Natural killer cell (primary cell): ENCODE results near the gene VPS45. TPM values are rescaled to one million over a fixed set of nuclear protein-coding genes. Genes with fewer than 3 reads are reported as not detected.
"Not testable (repeated sequence)": the region's sequence is repeated elsewhere in the genome, so short reads cannot be mapped to it uniquely, and the experiment has no call there.

Experiments
- ATAC-seq, 3 donors: fragments of 150-1000 bp in 2 of 3; fragments of 200-7000 bp in 1 of 3; cut with Tn5 transposase; 1 replicate in 1 of 3; 2 replicates in 2 of 3; pipeline ENCODE4 v1.10.0; 2021; ENCODE audit warnings: mild to moderate bottlenecking in 2 of 3, moderate library complexity in 2 of 3
- DNase-seq, 2 donors: peaks; one replicate each; pipeline versions ENCODE4 v3.0.0 to v3.0.0-alpha.2; 2013 to 2021; ENCODE audit warnings: mixed read lengths in 1 of 2
- H3K27ac ChIP-seq: one replicate; pipeline ENCODE4 v1.5.1; 2013; ENCODE audit warnings: mild to moderate bottlenecking, low read length
- H3K27me3 ChIP-seq: one replicate; pipeline ENCODE4 v1.6.1; 2013; ENCODE audit warnings: low read length; ENCODE audit not compliant: control insufficient read depth, insufficient read depth
- H3K36me3 ChIP-seq: one replicate; pipeline ENCODE4 v1.6.1; 2013; ENCODE audit warnings: low read length; ENCODE audit not compliant: control insufficient read depth, insufficient read depth
- H3K4me1 ChIP-seq: one replicate; pipeline ENCODE4 v1.6.1; 2013; ENCODE audit warnings: low read length; ENCODE audit not compliant: control insufficient read depth, insufficient read depth
- H3K4me3 ChIP-seq: one replicate; pipeline ENCODE4 v1.5.1; 2013; ENCODE audit warnings: low read length
- H3K9me3 ChIP-seq: one replicate; pipeline ENCODE4 v1.6.1; 2013; ENCODE audit warnings: low read length; ENCODE audit not compliant: control insufficient read depth, insufficient read depth
- H3K27ac Mint-ChIP-seq, 2 donors: one replicate each; pipeline ENCODE4 v1.8.0; 2022; ENCODE audit warnings: mild to moderate bottlenecking in 2 of 2, mixed read lengths in 2 of 2, moderate library complexity in 1 of 2
- H3K27me3 Mint-ChIP-seq, 2 donors: one replicate each; pipeline ENCODE4 v1.8.0; 2022; ENCODE audit warnings: low read depth in 2 of 2, mixed read lengths in 2 of 2
- H3K36me3 Mint-ChIP-seq: one replicate; pipeline ENCODE4 v1.8.0; 2022; ENCODE audit warnings: mixed read lengths
- H3K4me1 Mint-ChIP-seq, 2 donors: one replicate each; pipeline ENCODE4 v1.8.0; 2022; ENCODE audit warnings: mixed read lengths in 2 of 2
- H3K4me3 Mint-ChIP-seq: one replicate; pipeline ENCODE4 v1.8.0; 2022; ENCODE audit warnings: mild to moderate bottlenecking, moderate library complexity, mixed read lengths
- H3K9me3 Mint-ChIP-seq, 2 donors: one replicate each; pipeline ENCODE4 v1.8.0; 2022; ENCODE audit warnings: mixed read lengths in 2 of 2
- WGBS: methylation state at CpG from one replicate; pipeline ENCODE4 v1.1.7; 2013; ENCODE audit warnings: missing lambda C conversion rate; ENCODE audit not compliant: insufficient coverage; 5-methylcytosine and 5-hydroxymethylcytosine counted together
- intact Hi-C: fragments of 100-400 bp; cut with micrococcal nuclease; formaldehyde crosslinking; loops from one replicate; pipeline ENCODE4 v1.14.2; 2022
- total RNA-seq, 4 donors: library from RNA; stranded (reverse); fragments of 120-200 nt in 1 of 4; gene quantifications; one replicate each; pipeline versions ENCODE4 v1.2.3 to v1.2.4, GENCODE V29; 2013 to 2022
- TF ChIP-seq, protein P1 (sequence below): fragments of 200-600 bp; IDR thresholded peaks from one replicate; pipeline ENCODE4 v1.8.0; 2022; ENCODE audit warnings: antibody characterized with exemption

Gene VPS45
- total RNA-seq, 3 donors from 2014 or later (not counting 1 experiment from before 2014, with no cell fraction given), result 28.8 to 41.1 (median 33.0) TPM

DNA sequence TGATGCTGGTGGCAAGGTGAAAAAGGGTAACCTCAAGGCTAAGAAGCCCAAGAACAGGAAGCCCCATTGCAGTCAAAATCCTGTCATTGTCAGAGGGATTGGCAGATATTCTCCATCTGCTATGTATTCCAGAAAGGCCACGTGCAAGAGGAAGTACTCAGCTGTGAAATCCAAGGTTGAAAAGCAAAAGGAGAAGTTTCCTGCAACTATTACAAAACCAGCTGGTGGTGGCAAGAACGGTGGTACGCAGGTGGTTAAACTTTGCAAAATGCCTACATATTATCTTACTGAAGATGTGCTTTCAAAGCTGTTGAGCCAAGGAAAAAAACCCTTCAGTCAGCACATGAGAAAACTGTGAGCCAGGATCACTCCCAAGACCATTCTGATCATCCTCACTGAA lies 13.7 kb upstream of the VPS45 start:
- Mint-ChIP-seq H3K27me3 (peaks cover 5 to 14% of the 10 kb centered on the region in 2 donors), H3K4me1 (no peaks in the 10 kb centered on the region), H3K36me3 (no peaks in the 10 kb centered on the region), H3K9me3 (no peaks in the 10 kb centered on the region), H3K4me3 (no peak overlapping the region), H3K27ac (no peak overlapping the region)
- ATAC-seq, result no peak
- Histone ChIP-seq H3K4me1 (no peaks in the 10 kb centered on the region), H3K4me3 (no peak overlapping the region), H3K27me3 (no peaks in the 10 kb centered on the region), H3K36me3 (no peaks in the 10 kb centered on the region), H3K9me3 (no peaks in the 10 kb centered on the region), H3K27ac (no peak overlapping the region)
- DNase-seq, result no peak
- intact Hi-C loops, result no loop called here
- TF ChIP-seq, protein P1, sequence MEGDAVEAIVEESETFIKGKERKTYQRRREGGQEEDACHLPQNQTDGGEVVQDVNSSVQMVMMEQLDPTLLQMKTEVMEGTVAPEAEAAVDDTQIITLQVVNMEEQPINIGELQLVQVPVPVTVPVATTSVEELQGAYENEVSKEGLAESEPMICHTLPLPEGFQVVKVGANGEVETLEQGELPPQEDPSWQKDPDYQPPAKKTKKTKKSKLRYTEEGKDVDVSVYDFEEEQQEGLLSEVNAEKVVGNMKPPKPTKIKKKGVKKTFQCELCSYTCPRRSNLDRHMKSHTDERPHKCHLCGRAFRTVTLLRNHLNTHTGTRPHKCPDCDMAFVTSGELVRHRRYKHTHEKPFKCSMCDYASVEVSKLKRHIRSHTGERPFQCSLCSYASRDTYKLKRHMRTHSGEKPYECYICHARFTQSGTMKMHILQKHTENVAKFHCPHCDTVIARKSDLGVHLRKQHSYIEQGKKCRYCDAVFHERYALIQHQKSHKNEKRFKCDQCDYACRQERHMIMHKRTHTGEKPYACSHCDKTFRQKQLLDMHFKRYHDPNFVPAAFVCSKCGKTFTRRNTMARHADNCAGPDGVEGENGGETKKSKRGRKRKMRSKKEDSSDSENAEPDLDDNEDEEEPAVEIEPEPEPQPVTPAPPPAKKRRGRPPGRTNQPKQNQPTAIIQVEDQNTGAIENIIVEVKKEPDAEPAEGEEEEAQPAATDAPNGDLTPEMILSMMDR, result no peak
- 24% methylated on average over 3 of the region's 3 CpGs for WGBS

DNA sequence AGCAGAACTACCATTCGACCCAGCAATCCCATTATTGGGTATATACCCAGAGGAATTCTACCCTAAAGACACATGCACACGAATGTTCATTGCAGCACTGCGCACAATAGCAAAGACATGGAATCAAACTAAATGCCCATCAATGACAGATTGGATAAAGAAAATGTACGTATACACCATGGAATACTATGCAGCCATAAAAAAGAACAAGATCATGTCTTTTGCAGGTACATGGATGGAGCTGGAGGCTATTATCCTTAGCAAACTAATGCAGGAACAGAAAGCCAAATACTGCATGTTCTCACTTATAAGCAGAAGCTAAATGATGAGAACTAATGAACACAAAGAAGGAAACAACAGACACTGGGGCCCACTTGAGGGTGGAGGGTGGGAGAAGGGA lies 12.1 kb upstream of the VPS45 start:
- intact Hi-C loops, H3K4me1 Mint-ChIP-seq, H3K27me3 ChIP-seq, H3K36me3 ChIP-seq, H3K9me3 ChIP-seq, H3K27ac Mint-ChIP-seq, H3K4me3 Mint-ChIP-seq, ATAC-seq, H3K36me3 Mint-ChIP-seq, H3K4me3 ChIP-seq, H3K4me1 ChIP-seq, DNase-seq, H3K27ac ChIP-seq, H3K9me3 Mint-ChIP-seq: not testable (repeated sequence)
- 98% methylated on average over 4 of the region's 4 CpGs for WGBS
- H3K27me3 Mint-ChIP-seq, result peaks cover 5 to 14% of the 10 kb centered on the region in 2 donors

DNA sequence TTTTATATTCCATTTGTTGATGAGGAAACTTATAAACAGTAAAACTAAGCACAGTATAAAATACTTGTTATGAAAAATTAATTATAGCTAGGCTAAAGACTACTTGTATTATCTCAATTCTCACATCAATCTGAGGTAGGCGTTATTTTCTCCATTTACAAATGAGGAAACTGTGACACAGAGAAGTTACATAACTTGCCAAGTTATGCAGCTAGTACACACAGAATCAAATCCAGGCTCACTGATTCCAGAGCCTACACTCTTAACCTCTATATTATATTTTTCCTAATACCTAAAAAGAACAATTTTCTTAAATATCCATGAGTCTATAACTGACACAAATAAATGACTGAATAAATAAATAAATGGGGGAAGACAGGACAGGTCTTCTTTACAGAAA lies 11.2 kb upstream of the VPS45 start:
- Histone ChIP-seq H3K9me3 (no peaks in the 10 kb centered on the region), H3K4me3 (no peak overlapping the region), H3K36me3 (no peaks in the 10 kb centered on the region), H3K27me3 (no peaks in the 10 kb centered on the region), H3K4me1 (no peaks in the 10 kb centered on the region), H3K27ac (no peak overlapping the region)
- H3K4me3 Mint-ChIP-seq, result no peak overlapping the region
- no peak overlapping the region for H3K27ac Mint-ChIP-seq
- H3K4me1 Mint-ChIP-seq, result no peaks in the 10 kb centered on the region
- ATAC-seq (no peak), DNase-seq (no peak)
- H3K36me3 Mint-ChIP-seq, result no peaks in the 10 kb centered on the region
- intact Hi-C loops, result no loop called here
- 92% methylated on average over 1 of the region's 1 CpG for WGBS
- no peaks in the 10 kb centered on the region for H3K9me3 Mint-ChIP-seq
- H3K27me3 Mint-ChIP-seq, result peaks cover 5 to 14% of the 10 kb centered on the region in 2 donors
- TF ChIP-seq, protein P1, result no peak

DNA sequence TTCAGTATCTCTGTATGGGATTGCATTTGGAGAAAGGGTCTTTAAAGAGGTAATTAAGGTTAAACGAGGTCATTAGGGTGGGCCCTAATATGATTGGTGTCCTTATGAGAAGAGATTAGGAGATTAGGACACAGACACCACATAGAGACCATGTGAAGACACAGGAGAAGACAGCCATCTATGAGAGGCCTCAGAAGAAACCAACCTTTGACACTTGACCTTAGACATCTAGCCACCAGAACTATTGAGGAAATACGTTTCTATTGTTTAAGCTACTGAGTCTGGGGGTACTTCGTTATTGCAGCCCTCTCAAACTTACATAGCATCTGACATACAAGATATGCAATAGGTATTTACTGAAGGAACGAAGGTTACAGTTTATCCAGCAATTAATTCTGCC lies 7.3 kb upstream of the VPS45 start:
- no peak overlapping the region for H3K4me3 Mint-ChIP-seq
- intact Hi-C loops, result no loop called here
- Histone ChIP-seq H3K4me3 (no peak overlapping the region), H3K27ac (no peak overlapping the region), H3K4me1 (no peaks in the 10 kb centered on the region), H3K9me3 (no peaks in the 10 kb centered on the region), H3K36me3 (no peaks in the 10 kb centered on the region), H3K27me3 (no peaks in the 10 kb centered on the region)
- H3K4me1 Mint-ChIP-seq, result no peaks in the 10 kb centered on the region
- TF ChIP-seq, protein P1, result no peak
- no peaks in the 10 kb centered on the region for H3K36me3 Mint-ChIP-seq
- H3K27ac Mint-ChIP-seq, result no peak overlapping the region
- ATAC-seq (no peak), DNase-seq (no peak)
- no peaks in the 10 kb centered on the region for H3K27me3 Mint-ChIP-seq
- H3K9me3 Mint-ChIP-seq, result no peaks in the 10 kb centered on the region
- 67% methylated on average over 3 of the region's 4 CpGs for WGBS
